Measurements from ENCODE around the gene COPB1.

The COPB1 gene

DNA sequence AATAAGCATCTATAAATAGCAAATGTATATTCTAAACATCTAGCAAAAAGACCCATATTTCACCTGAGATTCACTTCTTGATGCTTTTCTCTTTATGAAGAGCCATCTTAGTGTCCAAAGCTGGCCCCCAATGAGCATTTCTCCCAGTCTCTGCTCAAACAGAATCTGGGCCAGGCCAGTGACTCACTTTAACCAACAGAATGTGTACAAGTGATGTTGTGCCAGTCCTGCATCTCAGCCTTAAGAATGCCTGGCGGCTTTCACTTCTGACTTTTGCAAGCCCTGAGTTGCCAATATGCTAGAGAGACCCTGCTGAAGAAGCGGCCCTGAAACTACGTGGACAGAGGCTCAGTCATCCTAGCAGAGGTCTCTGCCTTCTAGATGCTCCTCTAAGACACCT is 6.9 kb upstream of the COPB1 start:
- no peak for DNase-seq (ENCODE audit: low read depth, low spot score)

DNA sequence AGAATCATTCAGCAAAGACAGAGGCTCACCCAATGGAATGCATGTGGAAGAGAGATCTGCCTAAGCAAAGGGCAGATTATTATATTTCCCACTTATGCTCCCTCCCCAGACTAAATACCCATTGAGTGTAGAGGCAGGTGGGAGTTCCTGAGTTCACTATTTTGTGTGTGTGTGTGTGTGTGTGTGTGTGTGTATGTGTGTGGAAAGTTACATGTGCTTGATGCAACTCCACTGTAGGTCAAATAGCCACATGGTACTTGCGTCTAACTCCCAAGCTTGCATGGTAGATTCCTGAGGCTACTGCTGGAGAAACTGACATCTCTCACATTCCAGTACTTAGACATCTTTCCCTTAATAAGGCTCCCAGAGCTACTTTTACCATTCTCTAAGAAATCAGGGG is 3.4 kb upstream of the COPB1 start:
- no peak for DNase-seq (ENCODE audit: low read depth, low spot score)

DNA sequence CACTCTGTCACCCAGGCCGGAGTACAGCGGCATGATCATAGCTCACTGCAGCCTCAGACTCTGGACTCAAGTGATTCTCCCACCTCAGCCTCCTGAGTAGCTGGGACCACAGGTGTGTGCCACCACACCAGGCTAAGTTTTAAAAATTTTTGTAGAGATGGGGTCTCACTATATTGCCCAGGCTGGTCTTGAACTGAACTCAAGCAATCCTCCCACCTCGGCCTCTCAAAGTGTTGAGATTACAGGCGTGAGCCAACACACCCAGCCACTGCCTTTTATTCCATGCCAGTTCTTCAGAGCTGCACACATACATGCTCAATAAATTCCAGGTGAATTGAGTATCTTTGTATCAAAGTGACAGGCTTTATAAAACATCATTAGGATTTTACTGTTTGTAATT is 2.4 kb upstream of the COPB1 start:
- no peak for DNase-seq (ENCODE audit: low read depth, low spot score)

GRCh38 chr11:14500181-14500651 is 605 bp upstream of the COPB1 start:
- no peak for DNase-seq (ENCODE audit: low read depth, low spot score)

GRCh38 chr11:14499178-14499559 is 442 bp downstream of the COPB1 start:
- no peak for DNase-seq (ENCODE audit: low read depth, low spot score)

GRCh38 chr11:14480716-14481115 is 18.9 kb downstream of the COPB1 start:
- no peak for DNase-seq (ENCODE audit: low read depth, low spot score)

DNA sequence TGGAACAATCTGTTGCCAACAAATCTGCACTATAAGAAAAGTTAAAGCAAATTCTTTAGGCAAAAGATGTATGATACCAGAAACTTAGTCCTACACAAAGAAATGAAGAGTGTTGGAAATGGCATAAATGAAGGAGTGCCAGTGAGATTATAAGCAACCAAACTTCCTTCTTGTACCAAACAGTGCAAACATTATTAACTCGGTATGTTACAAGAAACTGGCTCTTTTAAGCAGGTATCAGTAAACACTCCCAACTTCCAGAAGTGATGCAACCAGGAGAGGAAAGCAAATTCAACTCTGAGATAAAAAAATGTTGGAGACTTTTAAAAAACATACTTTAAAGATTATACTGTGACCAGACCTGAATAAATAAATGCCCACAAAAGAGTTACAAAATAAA is 28.5 kb downstream of the COPB1 start:
- DNase-seq (ENCODE audit: low read depth, low spot score) = no peak

GRCh38 chr11:14463623-14464022 is 36.0 kb downstream of the COPB1 start:
- no peak for DNase-seq (ENCODE audit: low read depth, low spot score)

- no peak for DNase-seq (ENCODE audit: low read depth, low spot score)
These were observed 39.5 kb downstream of the COPB1 start for GRCh38 chr11:14460147-14460546.

GRCh38 chr11:14458377-14458776 is 41.2 kb downstream of the COPB1 start:
- DNase-seq (ENCODE audit: low read depth, low spot score) = no peak

GRCh38 chr11:14455648-14456430 is 43.8 kb downstream of the COPB1 start:
- DNase-seq (ENCODE audit: low read depth, low spot score) = no peak

- no peak for DNase-seq (ENCODE audit: low read depth, low spot score)
These were observed 44.6 kb downstream of the COPB1 start for GRCh38 chr11:14454861-14455632.

GRCh38 chr11:14451825-14452224 is 47.8 kb downstream of the COPB1 start:
- no peak for DNase-seq (ENCODE audit: low read depth, low spot score)

- DNase-seq (ENCODE audit: low read depth, low spot score) = no peak
These were observed 50.3 kb downstream of the COPB1 start for GRCh38 chr11:14449302-14449714.

GRCh38 chr11:14448240-14448639 is 51.4 kb downstream of the COPB1 start:
- no peak for DNase-seq (ENCODE audit: low read depth, low spot score)

- DNase-seq (ENCODE audit: low read depth, low spot score) = no peak
These were observed 52.9 kb downstream of the COPB1 start for GRCh38 chr11:14446701-14447169.

DNA sequence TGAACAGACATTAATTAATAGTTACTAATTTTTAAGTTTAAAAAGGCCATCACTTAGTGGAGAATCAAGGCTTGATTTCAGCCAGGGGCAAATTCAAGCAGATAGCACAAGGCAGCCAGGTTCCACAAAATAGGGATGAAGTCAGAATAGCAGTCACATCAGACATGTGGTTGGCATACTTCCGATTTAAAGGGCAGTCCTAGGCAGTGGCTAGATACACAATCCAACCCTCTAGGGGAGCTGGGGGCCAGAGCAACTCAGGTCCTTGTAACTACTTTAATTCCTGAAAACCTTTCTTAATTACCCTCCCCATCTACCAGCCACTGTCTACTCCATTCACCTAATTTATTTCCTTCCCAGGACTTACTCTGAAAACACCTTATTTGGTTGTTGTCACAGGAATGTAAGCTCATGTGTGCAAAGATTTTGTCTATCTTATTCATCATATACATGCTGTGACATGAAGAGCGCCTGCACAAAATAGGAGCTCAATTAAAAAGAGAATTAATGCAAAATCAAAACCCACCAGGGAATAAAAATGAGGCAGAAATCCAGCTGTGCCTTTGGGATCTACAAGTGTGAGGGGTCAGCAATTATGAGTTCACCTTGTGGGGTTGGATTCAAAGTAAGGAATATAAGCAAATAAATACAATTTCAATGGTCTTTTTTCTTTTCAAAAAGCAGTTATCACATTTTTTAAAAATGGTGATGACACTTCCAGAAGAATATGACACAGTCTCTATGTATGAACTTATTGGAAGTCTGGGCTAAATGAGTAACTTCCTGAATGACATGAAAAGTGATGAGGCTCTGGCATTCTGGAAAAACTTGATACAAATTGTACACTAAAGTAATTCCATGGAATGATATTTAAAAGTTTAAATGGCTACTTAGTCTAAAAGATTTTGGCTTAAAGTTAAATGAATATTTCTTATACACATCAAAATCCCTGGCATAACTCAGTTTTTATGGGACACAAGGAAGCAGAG is 53.8 kb downstream of the COPB1 start:
- no peak for DNase-seq (ENCODE audit: low read depth, low spot score)

DNA sequence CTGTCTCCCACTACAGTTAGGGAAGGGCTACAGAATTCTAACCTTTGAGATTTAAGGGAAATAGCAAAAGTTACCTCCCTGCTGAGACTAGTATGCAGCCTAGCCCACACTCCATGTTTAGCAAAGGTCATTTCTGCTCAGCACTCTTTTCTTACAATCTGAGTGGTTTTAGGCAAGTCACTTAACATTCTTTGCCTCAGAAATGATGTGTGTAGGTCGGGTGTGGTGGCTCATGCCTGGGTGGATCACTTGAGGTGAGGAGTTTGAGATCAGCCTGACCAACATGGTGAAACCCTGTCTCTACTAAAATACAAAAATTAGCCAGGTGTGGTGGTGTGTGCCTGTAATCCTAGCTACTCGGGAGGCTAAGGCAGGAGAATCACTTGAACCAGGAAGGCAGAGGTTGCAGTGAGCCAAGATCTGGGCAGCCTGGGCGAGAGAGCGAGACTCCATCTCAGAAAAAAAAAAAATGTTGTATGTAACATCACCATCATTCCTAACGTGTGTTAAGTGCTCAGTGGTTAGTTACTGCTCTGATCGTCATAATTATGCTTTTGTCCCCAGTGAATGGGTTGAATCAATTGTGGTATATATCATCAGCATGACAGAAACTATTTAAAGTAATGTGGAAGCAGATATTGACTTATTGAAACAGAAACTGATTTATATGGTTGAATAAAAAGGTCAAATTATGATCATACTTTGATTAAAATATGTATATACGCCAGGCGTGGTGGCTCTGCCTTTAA is 55.0 kb downstream of the COPB1 start:
- no peak for DNase-seq (ENCODE audit: low read depth, low spot score)

GRCh38 chr11:14443638-14444037 is 56.0 kb downstream of the COPB1 start:
- no peak for DNase-seq (ENCODE audit: low read depth, low spot score)

- DNase-seq (ENCODE audit: low read depth, low spot score) = no peak
These were observed 63.7 kb downstream of the COPB1 start for GRCh38 chr11:14435717-14436512.
